Stimulated activated CD4-positive, alpha-beta T cell treated with anti-CD3 and anti-CD28 coated beads, Interleukin-12 subunit alpha, Interleukin-12 subunit beta, amount 100 ng/mL, for 24 hours (primary cell): Measurements from ENCODE around the gene LMAN1L.

Source experiments
- DNase-seq, 2 experiments: peaks; one replicate each; pipeline ENCODE4 v3.0.0-alpha.2; 2020; ENCODE audit warnings: low read depth in 2 of 2

The LMAN1L gene

DNA sequence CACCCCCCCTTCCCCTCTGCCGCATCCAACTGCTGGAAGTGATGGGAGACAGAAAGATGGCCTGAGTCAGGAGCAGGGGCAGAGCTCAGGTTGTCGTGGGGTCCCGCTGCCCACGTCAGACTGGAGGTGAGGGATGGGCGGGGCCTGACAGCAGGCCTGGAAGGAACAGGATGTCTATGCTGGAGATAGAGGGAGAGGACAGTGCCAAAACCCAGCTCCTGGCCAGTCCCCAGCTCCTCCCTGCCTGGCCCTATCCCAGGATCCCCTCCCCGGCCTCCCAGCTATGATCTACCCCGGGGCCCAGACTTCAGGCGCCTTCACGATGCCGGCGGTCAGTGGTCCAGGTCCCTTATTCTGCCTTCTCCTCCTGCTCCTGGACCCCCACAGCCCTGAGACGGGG is at the start of gene LMAN1L:
TSS of gene LMAN1L (plus strand) at position 303 of the 400 bp plus-strand sequence. CDS start at position 323, 20 bp downstream.
- no peak for DNase-seq

DNA sequence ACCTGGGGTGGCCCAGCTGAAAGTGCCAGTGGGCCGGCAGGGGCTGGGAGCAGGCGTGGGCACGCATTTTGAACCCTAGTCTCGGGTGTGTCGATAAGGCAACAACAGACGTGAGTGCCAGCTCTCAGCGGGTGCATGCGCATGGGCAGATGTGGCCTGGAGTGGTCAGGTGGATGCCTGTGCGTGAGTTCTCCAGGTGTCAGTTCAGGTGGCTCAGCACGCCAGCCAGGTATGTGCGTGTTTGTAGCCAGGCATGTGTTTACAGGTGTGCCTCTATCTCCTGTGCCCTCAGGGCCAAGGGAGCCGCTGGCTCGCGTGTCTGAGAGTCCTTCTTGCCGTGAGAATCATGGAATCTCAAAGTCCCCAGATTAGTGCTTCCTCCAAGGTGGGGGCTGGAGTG is 49.2 kb upstream of the LMAN1L start:
- no peak for DNase-seq

DNA sequence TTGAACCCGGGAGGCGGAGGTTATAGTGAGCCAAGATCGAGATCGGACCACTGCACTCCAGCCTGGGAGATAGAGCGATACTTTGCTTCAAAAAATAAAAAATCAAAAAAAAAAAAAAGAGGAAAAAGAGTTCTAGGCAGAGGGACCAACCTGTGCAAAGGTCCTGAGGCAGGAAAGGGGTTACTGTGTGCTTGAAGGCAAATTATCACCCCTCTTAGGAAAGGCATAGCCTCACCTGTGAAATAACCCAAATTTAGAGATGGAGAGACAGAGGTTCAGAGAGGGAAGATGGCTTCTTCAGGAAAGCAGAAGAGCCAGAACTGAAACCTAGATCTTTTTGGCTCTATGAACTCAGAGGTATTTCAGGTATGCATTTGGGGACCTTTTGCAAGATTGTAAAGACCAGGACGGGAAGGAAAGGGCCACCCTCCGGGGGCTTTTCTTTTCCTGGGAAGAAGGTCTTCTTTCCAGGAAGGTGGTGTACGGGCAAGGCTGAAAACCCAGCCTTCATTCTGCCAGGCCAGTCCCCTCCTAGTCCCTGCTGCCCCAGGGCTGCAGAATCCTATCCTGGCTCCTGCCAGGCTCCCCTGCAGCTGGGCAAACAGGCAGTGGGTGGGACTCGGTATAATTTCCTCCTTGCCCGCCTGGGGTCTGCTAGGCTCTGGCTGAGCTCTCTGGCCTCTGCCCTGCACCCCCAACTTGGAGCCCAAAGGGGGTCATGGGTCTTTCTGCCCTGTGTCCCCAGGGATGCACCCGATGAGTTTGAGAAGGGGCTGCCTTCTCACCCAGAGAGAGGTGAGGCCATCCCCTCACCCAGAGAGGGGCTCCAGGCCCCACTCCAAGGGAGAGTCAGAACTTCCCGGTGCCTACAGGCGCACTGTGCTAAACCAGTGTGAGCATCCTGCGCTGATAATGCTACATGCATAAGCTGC is 45.2 kb upstream of the LMAN1L start:
- no peak for DNase-seq

DNA sequence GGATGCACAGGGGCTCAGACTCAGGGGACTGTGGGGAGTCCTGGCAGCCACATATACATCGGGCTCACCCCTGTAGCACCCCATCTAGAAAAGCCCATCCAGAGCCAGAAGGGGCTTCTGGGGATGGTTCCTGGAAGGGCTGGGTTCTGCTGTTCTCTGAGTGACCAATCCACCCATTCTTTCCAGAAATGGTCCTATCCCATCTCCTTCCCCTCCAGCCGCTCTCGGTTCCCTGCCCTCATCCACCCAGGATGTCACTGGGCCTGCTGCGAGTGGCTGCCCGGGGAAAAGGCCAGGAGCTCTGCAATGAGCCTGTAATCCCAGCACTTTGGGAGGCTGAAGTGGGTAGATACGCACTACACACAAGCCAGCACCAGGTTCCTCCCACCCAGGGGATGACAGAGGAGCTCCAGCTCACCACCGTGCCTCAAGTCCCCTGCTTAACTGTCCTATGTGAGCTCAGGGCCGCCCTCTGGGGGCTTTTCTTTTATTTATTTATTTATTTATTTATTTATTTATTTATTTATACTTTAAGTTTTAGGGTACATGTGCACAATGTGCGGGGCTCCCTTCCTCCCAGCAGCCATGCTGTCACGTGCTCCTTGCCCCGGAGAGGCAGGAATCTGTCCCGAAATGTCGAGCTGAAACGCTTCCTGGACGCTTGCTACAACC is 44.4 kb upstream of the LMAN1L start:
- DNase-seq = no peak

DNA sequence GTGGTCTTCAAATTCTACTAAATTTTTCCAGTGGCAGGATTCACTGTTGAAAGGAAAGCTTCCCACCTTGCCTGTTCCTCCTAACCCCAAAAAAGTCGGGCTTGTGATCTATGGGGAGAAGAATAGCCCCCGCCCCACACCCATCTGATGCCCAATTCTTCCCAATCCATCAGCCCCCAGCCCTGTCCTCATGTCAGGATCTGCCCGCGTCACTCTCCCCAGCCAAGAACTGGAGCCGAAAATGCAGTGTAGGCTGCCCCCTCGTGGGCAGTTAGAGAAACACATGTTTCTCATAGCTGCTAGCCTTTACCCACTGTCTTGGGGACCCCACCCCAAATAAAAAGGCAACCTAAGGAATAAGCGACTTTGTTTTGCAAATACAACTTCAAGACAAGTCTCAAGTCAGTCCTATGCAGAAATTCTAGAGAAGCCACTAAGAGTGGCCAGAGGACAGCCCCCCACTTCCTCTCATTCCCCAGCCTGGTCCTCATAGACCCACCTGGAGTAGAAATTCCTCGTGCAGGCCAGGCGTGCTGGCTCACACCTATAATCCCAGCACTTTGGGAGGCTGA is 43.8 kb upstream of the LMAN1L start:
- no peak for DNase-seq

DNA sequence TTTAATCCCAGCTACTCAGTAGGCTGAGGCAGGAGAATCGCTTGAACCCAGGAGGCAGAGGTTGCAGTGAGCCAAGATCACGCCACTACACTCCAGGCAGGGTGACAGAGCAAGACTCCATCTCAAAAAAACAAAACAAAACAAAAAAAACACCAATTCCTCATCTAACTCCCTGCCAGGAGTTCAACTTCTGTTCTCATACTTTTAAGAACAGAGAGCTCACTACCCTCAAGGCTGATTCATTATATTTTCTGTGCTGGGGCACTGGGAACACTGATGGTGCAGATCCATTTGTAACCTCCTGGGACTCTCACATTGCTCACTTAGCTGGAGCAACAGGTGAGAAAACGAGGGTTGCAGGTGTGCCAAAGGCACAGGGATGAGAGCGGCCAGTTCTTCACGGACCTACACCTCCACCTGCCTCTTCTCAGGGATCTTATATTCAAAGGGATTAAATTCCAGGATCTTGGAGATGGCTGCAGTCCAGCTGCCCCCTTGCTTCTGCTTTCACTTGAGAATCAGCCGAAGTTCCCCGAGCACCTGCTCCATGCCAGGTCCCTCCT is 43.1 kb upstream of the LMAN1L start:
- no peak for DNase-seq

DNA sequence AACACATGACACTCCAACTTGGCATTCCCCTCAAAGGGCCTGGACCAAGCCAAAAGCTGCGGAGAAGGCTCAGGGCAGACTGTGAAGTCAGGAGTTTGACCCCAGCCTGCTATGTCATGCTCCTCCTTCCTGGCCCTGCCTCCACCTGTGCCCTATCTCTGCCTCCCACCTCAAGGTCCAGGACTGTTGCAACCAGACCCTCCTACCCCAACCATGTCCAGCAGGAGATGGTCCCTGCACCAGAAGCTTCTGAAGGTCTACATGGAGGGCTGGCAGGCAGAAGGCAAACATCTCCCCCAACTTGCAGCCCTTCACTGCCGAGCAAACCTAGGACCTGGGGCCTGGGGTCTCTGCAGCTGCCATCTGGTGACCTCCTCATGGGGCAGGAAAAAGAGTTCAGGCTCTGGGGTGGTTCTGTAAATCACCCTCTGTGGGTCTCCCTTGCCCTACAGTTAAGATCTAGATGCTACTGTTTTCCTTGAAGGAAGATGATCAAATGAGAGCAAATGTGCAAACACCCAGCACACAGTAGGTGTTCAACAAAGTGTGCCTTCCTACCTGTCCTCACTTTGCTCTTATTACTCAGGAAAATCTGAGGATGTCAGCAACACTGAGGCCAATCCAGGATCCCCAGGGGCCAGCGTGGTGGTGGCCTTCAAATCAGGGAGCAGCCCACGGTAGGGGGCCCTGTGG is 42.3 kb upstream of the LMAN1L start:
- no peak for DNase-seq

DNA sequence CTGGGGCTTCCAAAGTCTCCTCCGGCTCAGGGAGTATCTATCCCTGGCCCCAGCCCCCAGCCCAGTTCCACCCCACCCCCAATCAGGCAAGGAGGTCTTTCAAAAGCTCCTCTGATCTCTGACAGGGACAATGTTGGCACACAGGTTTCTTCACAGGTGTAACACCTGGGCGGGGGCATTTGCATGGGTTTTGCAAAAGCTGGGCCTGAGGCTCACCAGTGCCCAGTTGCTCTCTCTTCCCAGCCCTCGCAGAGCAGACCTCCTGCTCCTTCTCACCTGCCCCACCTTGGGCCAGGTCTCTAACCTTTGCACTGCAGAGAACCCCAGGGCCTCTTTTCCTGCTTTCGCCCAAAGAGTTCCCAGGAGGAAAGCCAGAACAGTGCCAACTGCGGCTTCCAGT is 39.3 kb upstream of the LMAN1L start:
- DNase-seq = no peak

DNA sequence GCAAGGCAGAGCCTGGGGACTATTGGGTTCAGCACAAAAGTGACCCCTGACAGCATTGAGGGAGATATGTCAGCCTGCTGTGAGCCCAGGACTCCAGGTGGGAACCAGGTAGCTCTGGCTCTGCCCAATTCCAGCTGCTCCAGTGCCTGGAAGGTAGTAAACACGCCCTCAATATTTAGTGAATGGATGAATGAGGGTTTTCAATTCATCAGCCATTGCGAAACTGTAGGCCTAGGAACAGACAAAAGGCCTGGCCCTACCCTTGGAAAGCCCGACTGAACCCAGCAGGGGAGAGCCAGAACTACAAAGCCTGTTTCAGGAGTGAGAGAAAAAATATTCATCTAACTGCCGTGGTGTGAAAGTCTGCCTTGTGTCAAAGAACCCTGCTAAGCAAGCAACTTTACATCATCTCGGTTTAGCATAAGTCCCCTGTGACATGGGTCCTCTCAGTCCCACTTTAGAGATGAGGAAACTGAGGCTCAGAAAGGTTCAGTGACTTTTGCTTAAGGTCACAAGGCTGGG is 38.8 kb upstream of the LMAN1L start:
- DNase-seq = no peak

DNA sequence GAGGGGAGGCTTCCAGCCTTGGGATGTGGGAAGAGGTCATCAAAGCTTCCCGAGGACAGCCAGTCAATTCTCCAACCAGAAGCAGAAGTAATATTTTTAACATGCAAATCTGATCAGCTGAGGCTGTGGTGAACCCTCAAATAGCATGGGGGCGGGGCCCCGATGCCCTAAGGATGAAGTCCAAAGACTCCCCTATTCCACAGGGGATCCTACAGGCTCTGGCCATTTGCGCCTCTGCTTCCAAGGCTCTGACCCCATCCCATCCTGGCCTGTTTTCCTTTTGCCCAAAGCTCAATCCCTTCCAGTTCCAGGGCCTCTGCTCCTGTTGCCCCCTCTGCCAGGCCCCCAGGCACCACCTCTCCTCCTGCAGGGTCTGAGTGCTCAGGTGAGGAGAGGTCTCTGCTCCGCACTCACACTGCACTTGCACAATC is 37.5 kb upstream of the LMAN1L start:
- DNase-seq = no peak

DNA sequence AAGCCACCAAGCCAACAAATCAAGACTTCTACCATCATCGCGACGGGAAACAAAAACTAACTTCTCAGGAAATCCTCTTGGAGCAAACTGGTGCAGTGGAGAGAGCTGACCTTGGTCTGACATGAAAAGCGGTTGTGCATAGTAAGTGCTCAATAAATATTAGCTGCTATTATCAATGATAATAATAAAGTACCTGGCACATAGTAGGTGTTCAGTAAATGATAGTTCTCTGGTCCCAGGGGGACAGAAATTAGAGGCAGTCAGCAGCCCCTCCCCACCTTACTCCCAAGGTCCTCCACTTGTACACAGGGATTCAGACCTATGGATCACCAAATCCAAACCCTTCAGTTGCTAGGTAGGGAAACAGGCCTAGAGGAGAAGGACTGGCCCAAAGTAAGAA is 36.7 kb upstream of the LMAN1L start:
- DNase-seq = no peak

DNA sequence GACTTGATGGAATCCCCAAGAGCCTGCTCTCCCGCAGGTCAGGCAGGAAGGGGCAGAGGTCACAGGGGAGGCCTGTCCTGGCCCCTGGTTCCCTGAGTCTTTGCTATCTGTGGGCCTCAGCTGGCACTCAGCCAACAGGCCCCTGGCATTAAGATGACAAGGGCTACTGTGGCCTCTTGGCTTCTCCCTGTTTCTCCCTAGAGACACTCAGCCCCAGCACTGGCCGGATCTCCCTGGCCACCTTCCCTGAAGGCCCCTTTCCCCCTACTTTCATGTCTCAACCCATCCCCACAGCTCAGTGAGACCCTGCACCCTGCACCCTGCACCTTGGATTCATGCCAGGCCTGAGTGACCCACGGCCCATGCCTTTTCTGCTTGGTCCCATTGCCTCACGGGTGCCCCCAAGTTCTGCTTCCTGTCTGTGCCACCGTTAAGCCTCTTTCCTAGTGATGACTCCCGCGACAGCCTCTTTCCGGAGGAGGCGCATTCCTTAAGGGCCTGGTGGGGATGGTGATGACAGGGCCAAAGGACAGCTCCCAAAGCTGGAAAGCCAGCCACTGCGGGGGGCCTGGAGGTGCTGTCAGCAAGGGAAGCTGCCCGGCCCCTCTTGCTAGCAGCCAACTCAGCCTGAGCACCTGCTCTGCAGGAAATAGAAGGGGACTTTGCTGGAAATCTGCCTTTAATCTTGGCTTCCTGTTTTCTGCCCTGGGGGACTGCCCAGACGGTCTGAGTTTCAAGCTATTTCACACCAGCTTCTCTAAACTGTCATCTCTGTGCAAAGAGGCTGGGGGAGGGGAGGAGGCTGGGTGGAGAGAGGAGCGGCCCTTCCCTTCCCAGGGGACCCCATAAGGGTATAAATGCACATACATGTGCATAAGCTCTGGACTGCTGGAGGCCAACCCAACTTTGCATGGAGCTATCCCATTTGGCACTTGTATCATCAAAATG is 35.5 kb upstream of the LMAN1L start:
- no peak for DNase-seq

DNA sequence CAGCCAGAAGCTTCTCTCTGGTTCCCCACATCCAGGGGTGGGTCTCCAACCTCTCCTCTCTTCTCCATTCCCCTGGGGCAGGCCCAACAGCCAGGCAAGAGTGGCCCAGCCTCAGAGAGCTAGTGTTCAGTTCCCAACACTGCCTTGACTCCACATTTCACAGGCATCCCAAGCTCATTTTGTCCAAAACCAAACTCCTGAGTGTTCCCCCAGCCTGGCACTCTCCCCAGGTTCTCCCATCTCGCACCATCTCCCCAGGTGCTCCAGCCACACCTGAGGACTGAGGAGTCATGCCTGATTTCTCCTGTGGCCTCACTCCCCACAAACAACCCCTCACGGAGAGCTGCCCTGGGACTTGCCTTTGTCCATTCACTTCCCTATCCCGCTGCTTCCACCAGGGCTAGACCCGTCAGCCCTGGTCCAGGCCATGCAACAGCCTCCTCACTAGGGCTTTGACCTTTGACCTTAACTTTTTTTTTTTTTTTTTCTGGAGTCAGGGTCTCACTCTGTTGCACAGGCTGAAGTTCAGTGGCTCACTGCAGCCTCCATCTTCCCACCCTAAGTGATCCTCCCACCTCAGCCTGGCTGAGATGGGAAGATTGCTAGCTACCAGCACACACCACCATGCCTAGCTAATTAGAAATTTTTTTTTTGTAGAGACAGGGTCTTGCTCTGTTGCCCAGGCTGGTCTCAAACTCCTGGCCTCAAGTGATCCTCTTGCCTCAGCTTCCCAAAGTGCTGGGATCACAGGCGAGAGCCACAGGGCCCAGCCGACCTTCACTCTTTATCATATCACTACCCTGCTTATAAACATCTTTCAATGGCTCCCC is 34.7 kb upstream of the LMAN1L start:
- DNase-seq = no peak

DNA sequence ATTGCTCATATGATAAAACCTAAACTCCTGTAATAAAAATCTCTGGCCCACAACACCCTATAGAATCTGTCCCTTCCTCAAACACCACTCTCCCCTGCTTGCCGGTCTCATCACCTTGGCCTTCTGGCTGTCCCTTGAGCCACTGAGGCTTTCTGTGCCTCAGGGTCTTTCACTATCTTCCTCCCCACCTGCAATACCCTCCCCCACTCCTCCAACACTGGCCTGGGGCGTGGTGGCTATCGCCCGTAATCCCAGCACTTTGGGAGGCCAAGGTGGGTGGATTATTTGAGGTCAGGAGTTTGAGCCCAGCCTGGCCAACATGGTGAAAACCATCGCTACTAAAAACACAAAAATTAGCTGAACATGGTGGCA is 34.0 kb upstream of the LMAN1L start:
- no peak for DNase-seq

DNA sequence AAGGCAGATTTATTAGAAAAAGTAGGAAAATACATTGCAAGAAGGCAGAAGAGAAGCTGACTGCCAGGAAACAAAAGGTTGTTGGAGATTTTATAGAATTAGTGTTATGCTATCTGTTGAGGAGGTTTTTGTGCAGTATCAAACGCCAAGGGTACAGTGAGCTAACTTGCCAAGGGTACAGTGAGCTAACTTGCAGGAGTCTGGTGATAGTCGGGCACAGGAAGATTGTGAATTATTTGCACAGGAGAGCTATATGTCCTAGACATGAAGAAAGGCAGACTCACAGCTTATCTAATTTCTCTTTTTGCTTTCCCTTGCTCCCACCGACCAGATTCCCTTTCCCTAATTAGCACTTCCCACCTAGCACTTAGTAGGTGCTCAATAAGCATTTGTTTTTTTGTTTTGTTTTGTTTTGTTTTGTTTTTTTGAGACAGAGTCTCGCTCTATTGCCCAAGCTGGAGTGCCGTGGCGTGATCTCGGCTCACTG is 33.4 kb upstream of the LMAN1L start:
- no peak for DNase-seq

DNA sequence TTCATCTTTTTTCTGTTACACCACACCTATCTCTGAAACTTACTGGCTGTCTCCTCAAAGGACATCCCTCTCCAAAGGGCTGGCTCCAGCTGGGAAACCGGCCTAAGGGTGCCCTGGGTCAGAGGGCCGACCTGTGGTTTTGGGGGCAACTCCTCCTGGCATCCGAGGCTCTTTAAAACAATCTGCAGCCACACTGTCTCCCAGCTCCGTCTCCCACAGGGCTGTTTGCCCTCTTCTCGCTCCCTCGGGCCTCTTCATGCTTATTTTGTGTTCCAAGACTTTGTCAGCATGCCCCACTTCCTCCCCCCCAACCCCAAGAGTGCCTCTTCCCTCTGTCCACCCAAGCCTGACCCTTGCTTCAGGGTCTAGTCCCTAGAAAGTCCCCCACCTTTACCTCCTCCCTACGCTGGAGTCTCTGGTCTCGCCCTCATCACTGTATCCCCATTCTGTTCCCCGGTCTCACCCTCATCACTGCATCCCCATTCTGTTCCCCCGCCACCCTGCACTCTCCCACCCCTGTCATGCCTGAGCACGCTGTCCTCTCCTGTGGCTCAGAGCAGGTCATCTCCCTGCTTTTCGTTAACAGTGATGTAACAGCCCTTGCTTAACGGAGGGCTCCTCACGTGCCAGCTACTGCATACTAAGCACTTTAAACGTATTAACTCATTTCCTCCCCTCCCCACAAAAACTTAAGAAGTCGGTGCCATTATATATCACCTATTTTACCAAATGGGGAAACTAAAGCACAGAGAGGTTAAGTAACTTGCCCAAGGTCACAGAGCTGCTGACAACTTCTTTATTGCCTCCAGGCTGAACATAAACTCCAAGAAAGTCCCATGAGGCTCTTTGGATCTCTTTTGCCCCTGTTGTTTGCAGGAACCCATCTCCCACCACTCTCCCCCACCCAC is 31.9 kb upstream of the LMAN1L start:
- DNase-seq = no peak

DNA sequence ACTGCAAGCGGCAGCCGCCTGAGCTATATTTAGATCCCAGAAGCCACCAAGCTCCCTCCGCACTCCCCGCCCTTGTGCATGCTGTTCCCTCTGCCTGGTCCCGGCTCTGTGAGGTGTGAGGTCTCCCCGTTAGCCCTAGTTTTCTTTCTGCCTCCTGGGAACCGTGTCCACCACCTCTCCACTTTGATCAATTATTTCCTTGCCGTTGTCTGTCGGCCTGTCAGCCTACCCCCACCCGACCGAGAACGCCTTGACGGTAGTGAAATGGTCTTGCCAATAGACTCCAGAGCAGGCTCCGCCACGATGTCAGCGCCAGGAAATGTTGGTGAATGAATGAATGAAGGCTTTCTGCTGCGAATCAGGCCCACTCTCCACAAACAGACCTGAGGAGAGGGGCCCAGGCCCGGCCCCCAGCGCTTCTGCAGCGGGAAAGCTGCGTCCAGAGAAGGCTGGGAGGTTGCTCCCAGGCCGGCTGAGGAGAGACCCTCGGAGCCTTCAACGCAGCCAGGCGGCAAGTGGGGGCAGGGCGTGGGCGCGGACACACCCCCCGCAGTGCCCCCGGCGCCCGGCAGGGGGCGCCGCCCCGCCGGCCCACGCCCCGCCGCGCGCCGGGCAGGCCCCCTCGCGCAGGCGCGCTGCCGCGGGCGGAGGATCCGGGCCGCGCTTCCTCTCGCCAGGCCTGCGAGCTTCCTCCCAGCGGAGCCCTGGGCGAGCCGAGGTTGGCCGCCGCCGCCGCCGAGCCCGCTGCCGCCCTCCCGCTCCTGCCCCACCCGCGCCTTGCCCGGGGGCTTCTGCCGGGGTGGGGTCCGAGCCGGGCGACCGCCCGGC is 31.0 kb upstream of the LMAN1L start, which contains the start of gene CSK:
TSS of gene CSK (plus strand) at position 650 of the 828 bp plus-strand sequence. CDS start 16,218 bp downstream, outside the sequence.
- DNase-seq = peak in 1 of 2 experiments; percentile 50
